ENCODE measurements around the gene CFAP97D2. TPM values are rescaled to one million over a fixed set of nuclear protein-coding genes. Genes with fewer than 3 reads are reported as not detected.

CFAP97D2 gene
- total and polyA plus RNA-seq, 2 of the 13 experiments (the other 11 are each of a cell fraction or from before 2014, with no cell fraction given): not detected

DNA sequence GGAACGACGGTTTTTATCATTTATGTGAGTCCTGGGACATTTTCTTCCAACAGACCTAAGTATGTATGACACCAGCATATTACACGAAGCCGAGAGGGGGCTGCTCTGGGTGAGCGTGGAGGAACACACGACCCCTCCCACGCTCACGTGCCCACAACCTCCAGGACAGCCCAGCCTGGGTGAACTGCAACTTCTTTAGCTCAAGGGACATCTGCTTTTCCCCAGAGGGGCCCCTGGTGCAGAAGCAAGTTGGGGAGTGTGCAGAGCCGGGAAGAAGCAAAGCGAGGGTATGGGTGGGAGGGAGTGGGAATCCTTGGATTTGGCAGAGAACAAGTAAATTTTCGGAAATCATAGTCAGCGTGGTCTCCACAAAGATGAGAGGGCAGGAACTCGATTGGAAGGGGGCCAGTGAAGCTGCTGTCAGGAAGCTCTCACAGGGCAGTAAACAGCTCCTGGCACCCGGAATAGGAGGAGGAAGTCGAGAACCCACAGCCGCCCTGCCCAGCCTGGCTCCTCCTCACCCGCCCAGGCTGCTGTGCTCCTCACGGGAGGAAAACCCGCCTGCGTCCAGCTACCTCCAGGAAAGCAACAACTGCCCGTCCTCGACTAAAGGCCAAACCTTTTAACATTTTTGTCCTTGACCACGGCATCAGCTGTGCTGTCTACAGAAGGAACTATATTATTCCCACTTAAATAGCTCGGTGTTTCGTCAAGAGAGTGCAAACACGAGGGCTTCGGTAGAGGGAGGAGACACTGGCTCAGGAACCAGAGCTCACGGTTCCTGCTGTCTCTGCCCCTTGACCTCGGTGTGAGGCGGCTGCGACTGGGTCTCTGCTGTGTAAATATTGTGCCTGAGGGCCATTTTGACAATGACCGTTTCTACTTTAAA, 17.2 kb upstream of the CFAP97D2 start (continued):
- TF ChIP-seq, protein P1, sequence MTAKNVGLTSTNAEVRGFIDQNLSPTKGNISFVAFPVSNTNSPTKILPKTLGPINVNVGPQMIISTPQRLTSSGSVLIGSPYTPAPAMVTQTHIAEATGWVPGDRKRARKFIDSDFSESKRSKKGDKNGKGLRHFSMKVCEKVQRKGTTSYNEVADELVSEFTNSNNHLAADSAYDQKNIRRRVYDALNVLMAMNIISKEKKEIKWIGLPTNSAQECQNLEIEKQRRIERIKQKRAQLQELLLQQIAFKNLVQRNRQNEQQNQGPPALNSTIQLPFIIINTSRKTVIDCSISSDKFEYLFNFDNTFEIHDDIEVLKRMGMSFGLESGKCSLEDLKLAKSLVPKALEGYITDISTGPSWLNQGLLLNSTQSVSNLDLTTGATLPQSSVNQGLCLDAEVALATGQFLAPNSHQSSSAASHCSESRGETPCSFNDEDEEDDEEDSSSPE (CRISPR knock-in tag; IDR thresholded peaks at IDR 0.05): peak; percentile 24; the same call in 1 of the 2 replicates
- TF ChIP-seq, protein P2, sequence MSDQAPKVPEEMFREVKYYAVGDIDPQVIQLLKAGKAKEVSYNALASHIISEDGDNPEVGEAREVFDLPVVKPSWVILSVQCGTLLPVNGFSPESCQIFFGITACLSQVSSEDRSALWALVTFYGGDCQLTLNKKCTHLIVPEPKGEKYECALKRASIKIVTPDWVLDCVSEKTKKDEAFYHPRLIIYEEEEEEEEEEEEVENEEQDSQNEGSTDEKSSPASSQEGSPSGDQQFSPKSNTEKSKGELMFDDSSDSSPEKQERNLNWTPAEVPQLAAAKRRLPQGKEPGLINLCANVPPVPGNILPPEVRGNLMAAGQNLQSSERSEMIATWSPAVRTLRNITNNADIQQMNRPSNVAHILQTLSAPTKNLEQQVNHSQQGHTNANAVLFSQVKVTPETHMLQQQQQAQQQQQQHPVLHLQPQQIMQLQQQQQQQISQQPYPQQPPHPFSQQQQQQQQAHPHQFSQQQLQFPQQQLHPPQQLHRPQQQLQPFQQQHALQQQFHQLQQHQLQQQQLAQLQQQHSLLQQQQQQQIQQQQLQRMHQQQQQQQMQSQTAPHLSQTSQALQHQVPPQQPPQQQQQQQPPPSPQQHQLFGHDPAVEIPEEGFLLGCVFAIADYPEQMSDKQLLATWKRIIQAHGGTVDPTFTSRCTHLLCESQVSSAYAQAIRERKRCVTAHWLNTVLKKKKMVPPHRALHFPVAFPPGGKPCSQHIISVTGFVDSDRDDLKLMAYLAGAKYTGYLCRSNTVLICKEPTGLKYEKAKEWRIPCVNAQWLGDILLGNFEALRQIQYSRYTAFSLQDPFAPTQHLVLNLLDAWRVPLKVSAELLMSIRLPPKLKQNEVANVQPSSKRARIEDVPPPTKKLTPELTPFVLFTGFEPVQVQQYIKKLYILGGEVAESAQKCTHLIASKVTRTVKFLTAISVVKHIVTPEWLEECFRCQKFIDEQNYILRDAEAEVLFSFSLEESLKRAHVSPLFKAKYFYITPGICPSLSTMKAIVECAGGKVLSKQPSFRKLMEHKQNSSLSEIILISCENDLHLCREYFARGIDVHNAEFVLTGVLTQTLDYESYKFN (CRISPR knock-in tag; conservative IDR thresholded peaks at IDR 0.05): peak; percentile 48; the same call in 1 of the 2 replicates
- TF ChIP-seq, protein P3, sequence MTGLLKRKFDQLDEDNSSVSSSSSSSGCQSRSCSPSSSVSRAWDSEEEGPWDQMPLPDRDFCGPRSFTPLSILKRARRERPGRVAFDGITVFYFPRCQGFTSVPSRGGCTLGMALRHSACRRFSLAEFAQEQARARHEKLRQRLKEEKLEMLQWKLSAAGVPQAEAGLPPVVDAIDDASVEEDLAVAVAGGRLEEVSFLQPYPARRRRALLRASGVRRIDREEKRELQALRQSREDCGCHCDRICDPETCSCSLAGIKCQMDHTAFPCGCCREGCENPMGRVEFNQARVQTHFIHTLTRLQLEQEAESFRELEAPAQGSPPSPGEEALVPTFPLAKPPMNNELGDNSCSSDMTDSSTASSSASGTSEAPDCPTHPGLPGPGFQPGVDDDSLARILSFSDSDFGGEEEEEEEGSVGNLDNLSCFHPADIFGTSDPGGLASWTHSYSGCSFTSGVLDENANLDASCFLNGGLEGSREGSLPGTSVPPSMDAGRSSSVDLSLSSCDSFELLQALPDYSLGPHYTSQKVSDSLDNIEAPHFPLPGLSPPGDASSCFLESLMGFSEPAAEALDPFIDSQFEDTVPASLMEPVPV (CRISPR knock-in tag; IDR thresholded peaks at IDR 0.05): 0 out of 2 replicates have a peak, but pooled peaks have one; percentile 41
- TF ChIP-seq, protein P4, sequence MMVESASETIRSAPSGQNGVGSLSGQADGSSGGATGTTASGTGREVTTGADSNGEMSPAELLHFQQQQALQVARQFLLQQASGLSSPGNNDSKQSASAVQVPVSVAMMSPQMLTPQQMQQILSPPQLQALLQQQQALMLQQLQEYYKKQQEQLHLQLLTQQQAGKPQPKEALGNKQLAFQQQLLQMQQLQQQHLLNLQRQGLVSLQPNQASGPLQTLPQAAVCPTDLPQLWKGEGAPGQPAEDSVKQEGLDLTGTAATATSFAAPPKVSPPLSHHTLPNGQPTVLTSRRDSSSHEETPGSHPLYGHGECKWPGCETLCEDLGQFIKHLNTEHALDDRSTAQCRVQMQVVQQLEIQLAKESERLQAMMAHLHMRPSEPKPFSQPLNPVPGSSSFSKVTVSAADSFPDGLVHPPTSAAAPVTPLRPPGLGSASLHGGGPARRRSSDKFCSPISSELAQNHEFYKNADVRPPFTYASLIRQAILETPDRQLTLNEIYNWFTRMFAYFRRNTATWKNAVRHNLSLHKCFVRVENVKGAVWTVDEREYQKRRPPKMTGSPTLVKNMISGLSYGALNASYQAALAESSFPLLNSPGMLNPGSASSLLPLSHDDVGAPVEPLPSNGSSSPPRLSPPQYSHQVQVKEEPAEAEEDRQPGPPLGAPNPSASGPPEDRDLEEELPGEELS (CRISPR knock-in tag; IDR thresholded peaks at IDR 0.05): peak; percentile 45; the same call in 1 of the 2 replicates
- TF ChIP-seq ZNF10 (CRISPR knock-in tag; IDR thresholded peaks at IDR 0.05; ENCODE audit: borderline replicate concordance, low read depth): no peak

Data from HepG2 (cell line).